Measurements from ENCODE around the gene FLT3. TPM values are rescaled to one million over a fixed set of nuclear protein-coding genes. Genes with fewer than 3 reads are reported as not detected.
"Not testable (repeated sequence)": the region's sequence is repeated elsewhere in the genome, so short reads cannot be mapped to it uniquely, and the experiment has no call there.

FLT3 gene
- total RNA-seq, 4 donors from 2014 or later = 0.06 to 1.8 (median 0.53) TPM

GRCh38 chr13:27965343-27965739 is 135.0 kb downstream of the FLT3 start:
- H3K36me3 ChIP-seq = no peaks in the 10 kb centered on the region
- 58% methylated on average over 7 of the region's 7 CpGs for WGBS
- no peak for DNase-seq (ENCODE audit: extremely low spot score)
- H3K9me3 ChIP-seq = no peaks in the 10 kb centered on the region
- H3K4me3 ChIP-seq = no peak overlapping the region
- H3K27ac ChIP-seq (replicated peaks in 1 of 4) = no peak overlapping the region
- no peak for TF ChIP-seq POLR2AphosphoS5 (IDR thresholded peaks at IDR 0.05)
- H3K27me3 ChIP-seq = peaks cover 0 to 98% (median 78%) of the 10 kb centered on the region in 4 donors
- intact Hi-C loops (cut with DNase I) = no loop called here
- H3K4me1 ChIP-seq = peaks cover 17 to 51% (median 45%) of the 10 kb centered on the region in 4 donors

GRCh38 chr13:27964741-27965323 is 135.5 kb downstream of the FLT3 start:
- Histone ChIP-seq H3K27me3 (peaks cover 0 to 98% (median 81%) of the 10 kb centered on the region in 4 donors), H3K4me1 (peaks cover 22 to 54% (median 48%) of the 10 kb centered on the region in 4 donors), H3K4me3 (no peak overlapping the region), H3K36me3 (no peaks in the 10 kb centered on the region), H3K27ac (replicated peaks in 1 of 4) (no peak overlapping the region), H3K9me3 (no peaks in the 10 kb centered on the region)
- no peak for DNase-seq (ENCODE audit: extremely low spot score)
- TF ChIP-seq CTCF (IDR thresholded peaks at IDR 0.05) = no peak
- no peak for TF ChIP-seq EP300 (IDR thresholded peaks at IDR 0.05)
- no peak for TF ChIP-seq POLR2AphosphoS5 (IDR thresholded peaks at IDR 0.05)
- TF ChIP-seq POLR2A (IDR thresholded peaks at IDR 0.05; ENCODE audit: low read depth) = no peak
- intact Hi-C loops (cut with DNase I) = no loop called here
- WGBS = 14% methylated on average over 15 of the region's 15 CpGs

GRCh38 chr13:27964206-27964605 is 136.2 kb downstream of the FLT3 start:
- intact Hi-C loops (cut with DNase I); H3K27ac ChIP-seq (replicated peaks in 1 of 4); DNase-seq (ENCODE audit: extremely low spot score); H3K4me3 ChIP-seq; H3K36me3 ChIP-seq; H3K9me3 ChIP-seq: not testable (repeated sequence)
- H3K27me3 ChIP-seq = peaks cover 0 to 98% (median 82%) of the 10 kb centered on the region in 4 donors
- peaks cover 26 to 57% (median 48%) of the 10 kb centered on the region in 4 donors for H3K4me1 ChIP-seq
- WGBS = 52% methylated on average over 13 of the region's 13 CpGs

- Histone ChIP-seq H3K36me3 (no peaks in the 10 kb centered on the region), H3K4me1 (peaks cover 23 to 52% (median 41%) of the 10 kb centered on the region in 4 donors), H3K4me3 (no peak overlapping the region), H3K9me3 (no peaks in the 10 kb centered on the region), H3K27ac (replicated peaks in 1 of 4) (no peak overlapping the region), H3K27me3 (peaks cover 0 to 98% (median 82%) of the 10 kb centered on the region in 4 donors)
- intact Hi-C loops (cut with DNase I) = no loop called here
- TF ChIP-seq POLR2AphosphoS5 (IDR thresholded peaks at IDR 0.05) (no peak), EP300 (IDR thresholded peaks at IDR 0.05) (no peak), POLR2A (IDR thresholded peaks at IDR 0.05; ENCODE audit: low read depth) (no peak), CTCF (IDR thresholded peaks at IDR 0.05) (no peak)
- DNase-seq (ENCODE audit: extremely low spot score) = no peak
- 69% methylated on average over 3 of the region's 3 CpGs for whole genome bisulfite sequencing
Measured at GRCh38 chr13:27963491-27963890, 136.9 kb downstream of the FLT3 start.

GRCh38 chr13:27962982-27963381 is 137.4 kb downstream of the FLT3 start:
- no peak for DNase-seq (ENCODE audit: extremely low spot score)
- H3K27me3 ChIP-seq = peaks cover 0 to 98% (median 83%) of the 10 kb centered on the region in 4 donors
- 71% methylated on average over 9 of the region's 9 CpGs for WGBS
- intact Hi-C loops (cut with DNase I) = no loop called here
- peaks cover 20 to 47% (median 36%) of the 10 kb centered on the region in 4 donors for H3K4me1 ChIP-seq
- H3K9me3 ChIP-seq = no peaks in the 10 kb centered on the region
- H3K27ac ChIP-seq (replicated peaks in 1 of 4) = no peak overlapping the region
- no peak for TF ChIP-seq EP300 (IDR thresholded peaks at IDR 0.05)
- TF ChIP-seq CTCF (IDR thresholded peaks at IDR 0.05) = no peak
- TF ChIP-seq POLR2AphosphoS5 (IDR thresholded peaks at IDR 0.05) = no peak
- no peak for TF ChIP-seq POLR2A (IDR thresholded peaks at IDR 0.05; ENCODE audit: low read depth)
- H3K36me3 ChIP-seq = no peaks in the 10 kb centered on the region
- H3K4me3 ChIP-seq = no peak overlapping the region

Data from esophagus muscularis mucosa (tissue), 4 donors.